Gastroesophageal sphincter (tissue), 3 donors: Measurements from ENCODE around the gene FMO1.

Experiments used
- EP300 ChIP-seq: sonication (generic); formaldehyde crosslinking; IDR thresholded peaks from one replicate; pipeline ENCODE4 v1.6.1; 2017; ENCODE audit warnings: antibody characterized with exemption, mild to moderate bottlenecking
- POLR2A ChIP-seq, 2 donors: fragments of 450-650 bp; IDR thresholded peaks; one replicate each; pipeline ENCODE4 v1.6.1; 2017; ENCODE audit warnings: antibody characterized with exemption in 2 of 2, mild to moderate bottlenecking in 2 of 2, moderate library complexity in 1 of 2
- POLR2AphosphoS5 ChIP-seq: sonication (generic); formaldehyde crosslinking; IDR thresholded peaks from one replicate; pipeline ENCODE4 v1.6.1; 2017; ENCODE audit warnings: antibody characterized with exemption
- TF ChIP-seq, protein P1 (sequence below), 4 experiments: fragments of 200-600 bp in 2 of 4; fragments of 450-650 bp in 2 of 4; sonication (generic) in 1 of 4; IDR thresholded peaks; one replicate each; pipeline ENCODE4 v1.5.1; 2017 to 2019; ENCODE audit warnings: antibody characterized with exemption in 4 of 4, mild to moderate bottlenecking in 2 of 4, moderate library complexity in 2 of 4

DNA sequence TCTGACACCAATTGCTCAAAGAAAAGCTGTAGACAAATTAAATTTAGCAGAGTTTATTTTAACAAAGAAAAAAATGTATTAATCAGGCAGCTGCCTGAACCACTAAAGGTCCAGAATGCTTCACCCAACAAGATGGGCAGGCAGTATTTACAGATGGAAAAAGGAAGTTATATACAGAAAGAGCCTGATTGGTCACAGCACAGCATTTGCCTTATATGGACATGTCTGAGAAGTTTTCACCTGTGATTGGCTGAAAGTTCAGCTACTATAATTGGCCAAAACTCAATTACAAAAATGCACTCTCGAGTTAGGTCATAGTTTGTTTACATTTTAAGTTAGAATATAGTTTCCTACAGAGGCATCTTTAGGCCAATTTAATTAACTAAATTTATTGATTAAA is 15.1 kb upstream of the FMO1 start:
- TF ChIP-seq EP300 (no peak), POLR2A (IDR thresholded peaks at IDR 0.05) (no peak), POLR2AphosphoS5 (no peak)
- TF ChIP-seq, protein P1, sequence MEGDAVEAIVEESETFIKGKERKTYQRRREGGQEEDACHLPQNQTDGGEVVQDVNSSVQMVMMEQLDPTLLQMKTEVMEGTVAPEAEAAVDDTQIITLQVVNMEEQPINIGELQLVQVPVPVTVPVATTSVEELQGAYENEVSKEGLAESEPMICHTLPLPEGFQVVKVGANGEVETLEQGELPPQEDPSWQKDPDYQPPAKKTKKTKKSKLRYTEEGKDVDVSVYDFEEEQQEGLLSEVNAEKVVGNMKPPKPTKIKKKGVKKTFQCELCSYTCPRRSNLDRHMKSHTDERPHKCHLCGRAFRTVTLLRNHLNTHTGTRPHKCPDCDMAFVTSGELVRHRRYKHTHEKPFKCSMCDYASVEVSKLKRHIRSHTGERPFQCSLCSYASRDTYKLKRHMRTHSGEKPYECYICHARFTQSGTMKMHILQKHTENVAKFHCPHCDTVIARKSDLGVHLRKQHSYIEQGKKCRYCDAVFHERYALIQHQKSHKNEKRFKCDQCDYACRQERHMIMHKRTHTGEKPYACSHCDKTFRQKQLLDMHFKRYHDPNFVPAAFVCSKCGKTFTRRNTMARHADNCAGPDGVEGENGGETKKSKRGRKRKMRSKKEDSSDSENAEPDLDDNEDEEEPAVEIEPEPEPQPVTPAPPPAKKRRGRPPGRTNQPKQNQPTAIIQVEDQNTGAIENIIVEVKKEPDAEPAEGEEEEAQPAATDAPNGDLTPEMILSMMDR (IDR thresholded peaks at IDR 0.05) = no peak
